NCI-H2196 treated with DMSO at 0.1 percent for 48 hours (cell line): Measurements from ENCODE around the gene OR8B12.
A peak's percentile ranks its signal among the peaks of the same experiment; 100 is the strongest.

Source experiments
- DNase-seq: peaks from one replicate; lab custom pipeline; 2025; ENCODE audit not compliant: unreplicated experiment; lab: John Stamatoyannopoulos, UW

Gene OR8B12, protein sequence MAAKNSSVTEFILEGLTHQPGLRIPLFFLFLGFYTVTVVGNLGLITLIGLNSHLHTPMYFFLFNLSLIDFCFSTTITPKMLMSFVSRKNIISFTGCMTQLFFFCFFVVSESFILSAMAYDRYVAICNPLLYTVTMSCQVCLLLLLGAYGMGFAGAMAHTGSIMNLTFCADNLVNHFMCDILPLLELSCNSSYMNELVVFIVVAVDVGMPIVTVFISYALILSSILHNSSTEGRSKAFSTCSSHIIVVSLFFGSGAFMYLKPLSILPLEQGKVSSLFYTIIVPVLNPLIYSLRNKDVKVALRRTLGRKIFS

DNA sequence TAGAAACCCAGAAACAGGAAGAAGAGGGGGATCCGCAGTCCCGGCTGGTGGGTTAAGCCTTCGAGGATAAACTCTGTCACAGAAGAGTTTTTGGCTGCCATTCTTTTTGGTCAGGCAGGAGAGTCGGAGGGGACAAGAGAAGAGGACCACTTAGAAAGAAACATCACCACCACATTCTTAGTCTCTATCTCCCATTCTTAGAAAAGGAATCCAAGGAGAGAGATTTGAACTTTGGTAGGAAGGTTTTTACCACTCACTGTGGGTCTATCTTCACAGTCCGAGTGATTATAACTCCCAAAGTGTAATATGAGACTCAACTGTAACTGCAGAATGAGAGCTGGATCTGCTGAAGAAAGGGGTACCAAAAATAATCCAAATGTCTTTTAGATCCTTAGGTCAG, at the start of gene OR8B12:
OR8B12 (minus strand) TSS at position 101 of the 400 bp plus-strand sequence; CDS start at position 101, 0 bp downstream.
- DNase-seq = no peak

DNA sequence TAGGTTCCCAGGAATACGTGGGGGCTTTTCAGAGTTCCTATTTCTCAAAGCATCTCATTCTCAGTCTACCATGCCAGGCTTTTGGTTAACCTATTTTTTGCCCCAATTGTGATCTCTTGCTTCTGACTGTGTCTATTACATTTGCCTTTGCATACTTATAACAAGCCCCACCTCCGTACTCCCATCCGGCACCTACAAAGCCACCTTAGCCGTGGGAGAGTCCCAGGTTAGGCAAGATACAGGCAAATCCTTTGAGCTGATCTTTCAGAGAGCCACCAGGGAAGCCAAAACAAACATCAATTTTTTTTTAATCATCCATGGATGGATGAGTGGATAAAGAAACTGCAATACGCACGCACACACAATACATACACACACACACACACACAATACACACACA, 49.2 kb upstream of the OR8B12 start:
- DNase-seq = no peak

DNA sequence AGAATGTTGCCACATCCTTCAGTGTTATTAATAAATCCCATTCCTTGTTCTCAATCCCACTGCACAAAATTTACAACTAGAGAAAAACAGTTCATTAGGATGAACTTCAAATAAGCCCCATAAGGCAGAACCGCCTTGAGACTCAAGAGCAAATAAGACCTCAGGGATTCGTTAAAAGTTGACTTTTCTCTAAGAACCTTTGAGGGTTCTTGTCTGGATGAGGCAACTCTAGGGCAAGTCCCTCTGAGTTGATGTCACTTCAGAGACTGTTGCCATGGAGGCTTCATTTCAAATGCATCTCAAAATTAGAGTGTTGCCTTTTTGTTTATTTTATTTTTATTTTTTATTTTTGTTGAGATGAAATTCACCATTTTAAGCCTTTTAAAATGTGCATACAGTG, 48.0 kb upstream of the OR8B12 start:
- DNase-seq = no peak

DNA sequence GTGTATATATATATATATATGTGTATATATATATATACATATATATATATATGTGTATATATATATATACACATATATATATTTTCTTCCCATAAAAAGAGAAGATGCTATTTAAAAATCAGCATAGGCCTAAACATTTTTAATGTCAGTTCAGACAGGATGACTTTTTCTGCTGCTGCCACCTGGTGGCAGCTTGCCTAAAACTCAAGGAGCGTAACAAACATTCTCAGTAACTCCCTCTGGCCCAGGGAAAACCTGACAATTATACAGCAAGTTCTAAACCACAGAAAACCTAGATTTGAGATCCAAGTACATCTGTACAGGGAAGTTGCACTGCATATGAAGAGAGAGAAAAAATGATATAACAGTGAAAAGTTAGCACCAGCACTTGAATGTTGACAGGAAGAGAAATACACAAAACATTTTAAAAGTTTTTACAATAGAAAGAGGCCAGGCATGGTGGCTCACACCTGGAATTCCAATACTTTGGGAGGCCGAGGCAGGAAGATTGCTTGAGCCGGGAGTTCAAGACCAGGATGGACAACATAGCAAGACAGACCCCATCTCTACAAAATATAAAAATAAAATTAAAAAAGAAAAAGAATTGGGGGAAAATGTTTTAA, 42.9 kb upstream of the OR8B12 start:
- DNase-seq = peak; percentile 3

DNA sequence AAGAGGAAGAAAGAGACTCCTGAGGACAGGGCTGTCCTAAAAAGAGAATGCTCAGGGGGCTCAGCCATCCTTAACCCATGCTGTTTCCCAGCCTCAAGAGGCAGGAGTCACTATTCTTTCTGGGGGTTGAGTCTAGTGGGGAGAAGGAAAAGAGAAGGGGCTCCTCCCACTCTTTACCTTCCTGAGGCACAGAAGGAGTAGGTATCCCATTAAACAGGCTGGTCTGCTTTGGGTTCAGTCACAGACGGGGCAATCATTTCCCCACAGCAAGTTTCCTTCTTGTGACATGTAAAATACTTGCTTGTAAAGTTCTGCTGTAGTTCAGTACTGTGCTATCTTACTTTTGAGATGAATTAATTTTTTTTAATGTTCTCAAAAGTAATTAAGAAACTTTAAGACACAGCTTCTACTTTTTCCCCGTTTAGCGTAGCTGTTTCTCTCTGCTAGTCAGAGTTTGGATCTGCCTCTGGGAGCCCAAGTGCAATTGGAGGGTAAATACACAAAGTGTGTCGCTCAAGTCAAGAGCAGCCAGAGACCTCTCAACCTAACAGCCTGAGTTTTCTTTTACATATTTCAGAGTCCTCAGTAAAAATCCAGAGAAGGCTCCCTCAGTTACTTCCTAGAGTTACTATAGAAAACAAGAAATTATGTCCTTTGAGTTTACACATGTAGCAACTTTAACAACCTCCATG, 41.4 kb upstream of the OR8B12 start:
- DNase-seq = no peak

DNA sequence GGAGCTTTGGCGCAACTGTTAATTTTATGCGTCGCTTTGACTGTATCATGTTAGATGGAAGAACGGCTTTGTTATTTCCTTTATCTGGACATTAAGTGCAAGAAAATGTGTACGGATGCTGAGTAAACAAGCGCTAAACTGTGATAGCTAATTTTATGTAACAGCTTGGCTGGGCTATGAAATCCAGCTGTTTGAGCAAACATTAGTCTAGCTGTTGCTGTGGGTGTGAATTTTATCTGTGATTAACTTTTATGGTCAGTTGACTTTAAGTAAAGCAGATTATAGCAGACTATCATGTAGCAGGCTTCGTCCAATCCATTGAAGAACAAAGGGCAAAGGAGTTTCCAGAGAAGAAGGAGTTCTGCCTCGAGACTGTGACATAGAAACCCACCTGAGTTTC, 40.3 kb upstream of the OR8B12 start:
- no peak for DNase-seq

DNA sequence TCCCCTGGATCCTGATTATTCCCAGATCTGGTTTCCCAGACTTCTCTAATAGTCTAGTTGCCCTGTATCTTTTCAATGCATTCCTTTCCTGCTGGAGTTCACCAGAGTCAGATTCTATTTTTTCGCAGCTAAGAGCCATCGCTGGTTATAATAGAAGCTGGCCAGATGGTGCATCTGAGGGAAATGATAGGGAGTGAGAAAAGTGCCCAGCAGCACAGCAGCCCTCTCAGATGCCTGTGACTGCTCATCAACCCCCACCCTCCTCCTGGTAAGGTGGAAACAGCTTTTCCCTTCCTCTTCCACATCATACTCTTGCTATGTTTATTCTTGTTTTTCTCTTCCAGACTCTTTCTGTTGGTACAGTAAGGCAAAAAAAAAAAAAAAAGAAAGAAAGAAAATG, 39.1 kb upstream of the OR8B12 start:
- no peak for DNase-seq

DNA sequence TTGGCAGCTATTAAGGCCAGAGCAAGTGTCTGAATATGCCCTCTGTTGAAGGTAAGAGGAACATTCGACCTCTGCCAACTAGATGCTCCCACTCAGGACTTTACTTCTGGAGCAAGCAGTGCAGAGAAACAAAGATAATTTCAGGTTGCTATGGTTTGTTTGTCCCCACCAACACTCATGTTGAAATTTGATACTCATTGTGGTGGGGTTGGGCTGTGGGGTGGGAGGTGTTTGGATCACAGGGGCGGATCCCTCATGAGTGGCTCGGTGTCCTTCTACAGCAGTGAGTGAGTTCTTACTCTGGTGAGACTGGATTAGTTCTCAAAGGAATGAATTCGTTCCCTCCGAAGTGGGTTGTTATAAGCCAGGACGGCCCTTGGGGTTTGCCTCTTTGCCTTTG, 38.4 kb upstream of the OR8B12 start:
- no peak for DNase-seq

DNA sequence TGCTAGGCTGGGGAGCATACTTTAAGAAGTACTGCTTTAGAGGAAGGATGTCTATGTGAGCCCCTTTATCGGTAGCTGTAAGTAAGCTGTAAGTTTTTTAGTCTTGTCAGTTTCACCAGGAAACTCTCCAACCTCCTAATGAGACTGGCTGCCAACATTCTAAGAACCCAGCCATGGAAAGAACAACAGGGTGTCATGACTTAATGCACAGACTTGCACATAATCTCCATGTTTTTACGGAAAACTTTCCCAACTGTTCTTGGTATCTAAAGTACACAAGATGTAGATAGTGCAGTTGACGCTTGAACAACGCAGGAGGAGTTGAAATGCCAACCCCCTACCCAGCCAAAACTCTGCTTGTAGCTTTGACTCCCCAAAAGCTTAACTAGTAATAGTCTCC, 35.3 kb upstream of the OR8B12 start:
- no peak for DNase-seq

DNA sequence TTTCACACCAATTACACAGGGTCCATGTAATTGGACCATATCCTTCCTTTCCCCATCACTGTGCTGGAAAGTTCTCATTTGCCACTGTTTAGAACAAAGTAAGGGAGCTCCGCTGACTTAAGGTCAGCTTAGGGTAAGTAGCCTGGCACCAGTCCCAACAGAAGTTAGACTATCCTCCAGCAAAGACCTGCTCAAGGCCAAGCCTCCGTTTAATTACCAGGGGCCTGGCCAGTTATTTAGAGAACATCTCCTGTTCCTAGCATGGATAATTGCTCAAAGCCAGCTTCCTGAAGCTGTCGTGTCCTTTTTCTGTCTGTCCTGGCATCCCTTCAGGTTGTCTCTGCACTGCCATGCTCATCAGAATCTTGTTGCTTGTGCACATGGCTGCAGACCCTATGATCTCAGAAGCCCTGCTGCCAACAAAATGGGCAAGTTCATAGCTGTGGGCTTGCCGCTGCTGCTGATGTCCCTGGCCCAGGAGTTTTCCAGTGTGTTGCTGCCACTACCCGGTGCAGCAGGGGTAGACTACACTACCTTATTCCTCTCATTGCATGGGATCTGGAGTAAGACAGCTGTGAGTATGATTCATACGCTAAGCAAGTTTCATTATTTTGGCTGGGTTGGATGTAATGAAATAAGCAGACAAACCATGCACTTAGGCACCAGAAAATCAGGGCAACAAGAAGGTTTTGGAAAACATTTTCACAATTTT, 34.4 kb upstream of the OR8B12 start:
- DNase-seq = no peak

DNA sequence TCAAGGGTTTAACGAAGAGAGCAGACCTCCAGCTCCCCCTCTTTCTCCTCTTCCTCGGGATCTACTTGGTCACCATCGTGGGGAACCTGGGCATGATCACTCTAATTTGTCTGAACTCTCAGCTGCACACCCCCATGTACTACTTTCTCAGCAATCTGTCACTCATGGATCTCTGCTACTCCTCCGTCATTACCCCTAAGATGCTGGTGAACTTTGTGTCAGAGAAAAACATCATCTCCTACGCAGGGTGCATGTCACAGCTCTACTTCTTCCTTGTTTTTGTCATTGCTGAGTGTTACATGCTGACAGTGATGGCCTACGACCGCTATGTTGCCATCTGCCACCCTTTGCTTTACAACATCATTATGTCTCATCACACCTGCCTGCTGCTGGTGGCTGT, 26.7 kb upstream of the OR8B12 start:
- DNase-seq = no peak

DNA sequence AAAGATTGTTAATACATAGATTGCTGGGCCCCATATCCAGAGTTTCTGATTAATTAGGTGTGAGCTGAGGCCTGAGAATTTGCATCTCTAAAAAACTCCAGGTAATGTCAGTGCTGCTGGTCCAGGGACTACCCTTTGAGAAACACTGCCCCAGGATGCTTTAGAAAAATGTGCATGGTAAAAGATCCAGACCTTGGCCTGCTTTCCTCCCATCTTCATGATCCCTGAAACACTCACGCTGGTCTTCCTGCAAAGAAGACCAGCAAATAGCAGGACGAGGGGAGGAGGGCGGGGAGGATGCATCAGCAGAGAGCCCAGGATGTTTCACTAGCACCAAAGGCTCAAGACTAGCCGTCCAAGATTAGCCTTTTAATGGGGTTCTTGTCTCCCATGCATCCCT, 26.2 kb upstream of the OR8B12 start, which contains the start of gene OR8A1:
OR8A1 (plus strand) TSS at position 301 of the 400 bp plus-strand sequence. CDS start 123 bp downstream, outside the sequence.
- DNase-seq = no peak

DNA sequence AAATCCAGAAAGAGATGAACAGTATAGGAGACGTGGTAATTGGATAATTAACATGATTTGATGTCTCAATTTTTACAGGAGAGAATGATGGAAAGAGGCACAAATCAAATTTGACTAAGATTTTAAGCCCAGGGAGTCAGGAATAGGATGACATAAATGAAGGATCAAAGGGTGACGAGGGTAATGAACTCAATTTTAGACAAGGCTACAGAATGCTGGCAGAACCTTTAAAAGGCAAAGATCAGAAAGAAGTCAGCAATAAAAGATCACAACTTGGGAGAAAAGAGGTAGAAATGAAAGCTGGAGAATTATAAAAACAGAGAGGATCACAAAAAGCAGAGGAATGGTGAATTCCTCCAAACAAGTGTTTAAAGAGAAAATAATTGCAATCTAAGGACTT, 13.4 kb upstream of the OR8B12 start:
- DNase-seq = no peak

DNA sequence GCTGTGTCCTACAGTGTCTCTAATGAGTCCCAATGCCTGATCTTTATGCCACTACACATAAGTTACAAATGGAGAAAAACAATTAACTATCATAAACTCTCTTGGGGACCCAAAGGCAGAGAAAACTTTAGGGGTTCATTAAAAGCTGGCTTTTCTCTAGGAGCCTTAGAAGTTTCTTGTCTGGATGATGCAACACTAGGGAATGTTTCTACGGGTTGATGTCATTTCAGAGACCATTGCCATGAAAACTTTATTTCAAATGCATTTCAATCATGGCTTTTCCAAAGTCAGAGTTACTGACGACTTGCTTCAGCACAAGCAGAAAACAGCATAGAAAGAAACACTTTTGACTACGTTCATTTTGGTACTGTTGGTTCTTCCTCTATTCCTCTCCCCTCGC, 8.5 kb upstream of the OR8B12 start:
- no peak for DNase-seq

DNA sequence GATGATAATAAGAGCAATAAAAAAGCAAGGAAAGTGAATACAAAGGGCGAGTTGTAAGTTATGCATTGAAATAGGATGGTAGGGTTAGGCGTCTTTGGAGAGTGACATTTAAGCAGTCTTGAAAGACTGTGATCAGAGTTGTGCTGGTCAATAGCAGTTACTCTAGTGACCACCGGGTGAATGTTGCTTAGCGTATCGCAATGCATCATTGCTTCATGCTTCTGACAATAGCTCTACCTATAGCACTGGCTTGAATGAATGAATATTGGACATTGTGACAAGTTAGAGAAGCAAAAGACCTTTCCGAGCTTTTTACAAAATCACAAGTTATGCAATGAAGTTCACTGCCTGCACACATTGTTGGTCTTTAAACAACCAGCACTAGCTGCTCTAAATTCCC, 7.7 kb upstream of the OR8B12 start:
- no peak for DNase-seq

DNA sequence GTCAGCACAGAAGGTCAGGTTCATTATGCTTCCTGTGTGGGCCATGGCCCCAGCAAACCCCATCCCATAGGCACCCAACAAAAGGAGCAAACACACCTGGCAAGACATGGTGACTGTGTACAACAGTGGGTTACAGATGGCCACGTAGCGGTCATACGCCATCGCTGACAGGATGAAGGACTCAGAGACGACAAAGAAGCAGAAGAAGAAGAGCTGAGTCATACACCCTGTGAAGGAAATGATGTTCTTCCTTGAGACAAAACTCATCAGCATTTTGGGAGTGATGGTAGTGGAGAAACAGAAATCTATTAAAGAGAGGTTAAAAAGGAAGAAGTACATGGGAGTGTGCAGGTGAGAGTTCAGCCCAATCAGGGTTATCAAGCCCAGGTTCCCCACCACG, 309 bp downstream of the OR8B12 start:
- no peak for DNase-seq

DNA sequence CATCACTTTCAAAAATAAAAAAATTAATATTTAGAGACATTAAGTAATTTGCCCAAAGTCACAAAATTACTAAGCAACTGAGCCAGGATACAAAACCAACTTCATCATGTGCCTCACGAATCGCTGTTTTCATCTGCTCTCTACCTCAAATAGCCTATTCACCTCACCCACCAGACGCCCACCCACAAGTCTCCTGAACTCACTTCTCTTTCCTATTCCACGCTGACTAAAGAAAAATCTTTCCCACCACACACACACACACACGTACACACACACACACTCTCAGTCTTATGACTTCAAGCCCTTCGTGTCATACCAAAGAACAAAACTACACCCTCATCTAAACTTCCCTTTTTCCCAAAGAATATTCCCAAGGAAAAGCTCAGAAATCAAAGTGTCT, 2.2 kb downstream of the OR8B12 start:
- DNase-seq = no peak

DNA sequence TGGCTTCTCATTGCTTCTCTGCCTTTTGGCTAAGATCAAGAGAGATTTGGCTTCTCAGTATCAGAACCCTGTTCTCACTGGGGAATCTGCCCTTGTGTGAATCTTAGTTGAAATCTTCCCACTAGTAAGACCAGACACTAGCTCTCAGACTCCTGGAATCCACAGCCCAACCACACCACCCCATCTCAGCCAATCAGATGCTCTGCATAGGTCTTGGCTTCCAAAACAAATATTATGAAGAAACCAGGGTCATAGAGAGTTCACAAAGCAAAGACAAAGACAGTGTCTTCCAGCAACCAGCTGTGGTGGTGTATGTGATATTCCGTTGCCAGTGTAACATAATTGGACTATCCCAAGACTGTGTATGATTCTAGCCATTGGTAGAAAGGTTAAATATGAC, 5.4 kb downstream of the OR8B12 start:
- DNase-seq = no peak

DNA sequence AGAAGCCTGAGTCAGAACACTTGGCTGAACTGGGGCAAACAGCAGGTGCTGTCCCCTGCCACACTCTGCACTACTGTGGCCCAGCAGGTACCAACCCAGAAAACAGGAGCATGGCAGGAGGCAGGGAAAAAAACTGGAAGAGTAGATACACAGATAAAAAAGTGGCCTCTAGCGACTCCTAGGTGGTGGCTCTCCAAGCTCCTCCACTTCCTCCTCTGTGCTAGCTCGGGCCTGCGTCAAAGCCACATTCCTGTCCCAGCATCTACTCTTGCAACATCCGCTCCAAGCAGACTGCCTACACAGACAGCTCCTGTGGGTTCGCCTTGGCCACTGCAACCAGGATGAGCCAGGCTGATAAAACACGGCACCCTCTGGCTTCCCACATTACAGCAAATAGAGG, 6.9 kb downstream of the OR8B12 start:
- no peak for DNase-seq

DNA sequence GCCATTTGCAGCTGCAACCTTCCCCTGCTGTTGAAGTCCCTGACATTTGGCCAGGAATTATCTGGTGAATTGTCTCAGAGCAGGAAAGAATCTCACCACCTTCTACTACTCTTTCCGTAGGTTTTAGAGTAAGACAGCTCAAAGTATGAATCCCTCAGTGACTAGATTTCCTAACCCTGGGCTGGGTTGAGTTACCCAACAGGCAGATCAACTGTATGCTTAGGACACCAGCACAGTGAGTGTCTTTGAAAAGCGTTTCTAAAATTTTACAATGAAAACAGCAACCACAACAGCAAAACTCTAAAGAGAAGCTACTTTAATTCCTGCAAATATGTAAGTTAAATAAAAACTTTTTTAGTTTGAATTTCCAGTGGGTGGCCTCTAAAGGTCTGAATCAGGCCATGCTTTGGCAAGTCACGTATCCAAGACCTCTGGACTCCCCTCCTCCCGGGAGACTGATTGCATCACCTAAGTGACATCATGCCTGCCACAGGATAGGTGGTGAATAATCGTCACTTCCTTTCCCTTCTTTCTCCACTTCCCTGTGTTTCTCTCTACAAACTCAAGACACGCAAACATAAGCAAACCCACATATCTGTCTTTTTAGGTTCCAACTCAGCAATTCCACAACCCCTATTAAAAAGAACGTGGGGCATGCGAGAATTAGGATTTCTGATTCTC, 7.8 kb downstream of the OR8B12 start:
- no peak for DNase-seq

DNA sequence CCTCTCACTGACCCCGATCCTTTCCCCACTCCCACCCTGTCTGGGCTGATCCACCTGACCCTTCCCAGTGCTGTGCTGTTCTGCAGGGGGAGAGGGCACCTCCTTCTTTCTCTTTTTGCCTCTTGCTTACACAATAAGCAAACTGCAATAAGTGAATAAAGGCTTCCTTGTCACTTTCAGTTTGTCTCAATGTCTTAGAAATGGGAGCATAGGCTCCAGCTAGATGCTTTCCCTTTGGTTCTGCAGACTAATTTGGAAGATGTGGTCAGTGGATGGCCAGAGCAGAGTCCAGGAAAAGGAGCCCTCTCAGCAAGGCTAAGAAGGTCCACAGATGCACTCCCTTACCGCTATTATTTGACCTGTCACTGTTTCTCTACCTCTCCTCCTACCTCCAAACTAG, 9.4 kb downstream of the OR8B12 start:
- no peak for DNase-seq
